Caco-2 (cell line): ENCODE results near the gene C22orf39. TPM values are rescaled to one million over a fixed set of nuclear protein-coding genes. Genes with fewer than 3 reads are reported as not detected.

Source experiments
- BruUV-seq: library from RNA; stranded (reverse); fragments of 400-500 nt; replicated peaks from 2 replicates; lab custom pipeline; 2021; lab: Mats Ljungman, UMichigan
- CTCF ChIA-PET: fragments of 300-600 bp; sonication (Branson Sonifier 250); formaldehyde crosslinking; loops from one replicate; lab custom pipeline; 2022; ENCODE audit warnings: antibody characterized with exemption; lab: Charles Lee
- POLR2A ChIA-PET: fragments of 300-600 bp; sonication (Branson Sonifier 250); formaldehyde crosslinking; loops from one replicate; lab custom pipeline; 2022; ENCODE audit warnings: antibody characterized with exemption; lab: Charles Lee
- DNase-seq, 2 experiments: peaks; one replicate each; pipeline versions ENCODE4 v3.0.0 to v3.0.0-alpha.2; 2020 to 2022
- H3K27me3 ChIP-seq: replicated peaks from 2 replicates; pipeline ENCODE4 v1.6.0; 2011; ENCODE audit warnings: low read length; ENCODE audit not compliant: control insufficient read depth, insufficient read depth
- H3K36me3 ChIP-seq: 2 replicates; pipeline ENCODE4 v1.5.1; 2011; ENCODE audit warnings: low read length; ENCODE audit not compliant: control insufficient read depth, insufficient read depth
- H3K4me1 ChIP-seq: fragments of 250-450 bp; sonication (Bioruptor Pico); 2 replicates; pipeline ENCODE4 v1.5.1; 2020; ENCODE audit warnings: mild to moderate bottlenecking
- H3K4me3 ChIP-seq: 2 replicates; pipeline ENCODE4 v1.5.1; 2011; ENCODE audit warnings: low read depth, mild to moderate bottlenecking, control low read depth, low read length
- H3K9me3 ChIP-seq: fragments of 250-450 bp; sonication (Bioruptor Pico); 2 replicates; pipeline ENCODE4 v1.5.1; 2020; ENCODE audit warnings: mild to moderate bottlenecking, moderate library complexity
- H3K27ac Mint-ChIP-seq: one replicate; pipeline ENCODE4 v1.8.0; 2022; ENCODE audit warnings: mixed read lengths; ENCODE audit not compliant: unreplicated experiment
- H3K27me3 Mint-ChIP-seq: one replicate; pipeline ENCODE4 v1.8.0; 2022; ENCODE audit warnings: mixed read lengths; ENCODE audit not compliant: insufficient read depth, unreplicated experiment
- H3K36me3 Mint-ChIP-seq: one replicate; pipeline ENCODE4 v1.8.0; 2022; ENCODE audit warnings: mild to moderate bottlenecking, mixed read lengths; ENCODE audit not compliant: insufficient read depth, unreplicated experiment
- H3K4me1 Mint-ChIP-seq: one replicate; pipeline ENCODE4 v1.8.0; 2022; ENCODE audit warnings: low read depth, mixed read lengths; ENCODE audit not compliant: unreplicated experiment
- H3K4me3 Mint-ChIP-seq: one replicate; pipeline ENCODE4 v1.8.0; 2022; ENCODE audit warnings: mild to moderate bottlenecking, moderate library complexity, mixed read lengths; ENCODE audit not compliant: unreplicated experiment
- H3K9me3 Mint-ChIP-seq: one replicate; pipeline ENCODE4 v1.8.0; 2022; ENCODE audit warnings: mixed read lengths; ENCODE audit not compliant: unreplicated experiment
- CTCF ChIP-seq, 2 experiments: fragments of 200-600 bp in 1 of 2; IDR thresholded peaks; 1 replicate in 1 of 2; 2 replicates in 1 of 2; pipeline versions ENCODE4 v1.5.1 to v1.8.0; 2011 to 2022; ENCODE audit warnings: antibody characterized with exemption in 1 of 2, control low read depth in 1 of 2, inconsistent platforms in 1 of 2, low read depth in 1 of 2, low read length in 1 of 2, mild to moderate bottlenecking in 1 of 2, moderate library complexity in 1 of 2; ENCODE audit not compliant: insufficient read depth in 1 of 2, severe bottlenecking in 1 of 2, unreplicated experiment in 1 of 2
- intact Hi-C: fragments of 100-400 bp; cut with micrococcal nuclease; formaldehyde crosslinking; loops from one replicate; pipeline ENCODE4 v1.10.0; 2022; ENCODE audit not compliant: unreplicated experiment
- total RNA-seq: library from RNA; stranded (reverse); gene quantifications from 2 replicates; pipeline ENCODE4 v1.2.3, GENCODE V29; 2022

The C22orf39 gene
- total RNA-seq, 1 experiment from 2014 or later = 36.1 TPM

GRCh38 chr22:19464546-19464945 is 17.0 kb upstream of the C22orf39 start:
- no peaks in the 10 kb centered on the region for H3K4me1 ChIP-seq
- BruUV-seq = no TSS peak
- POLR2A ChIA-PET = no interaction called here
- H3K36me3 Mint-ChIP-seq = peaks cover 54% of the 10 kb centered on the region
- H3K27me3 Mint-ChIP-seq = no peaks in the 10 kb centered on the region
- no peaks in the 10 kb centered on the region for H3K4me1 Mint-ChIP-seq
- no peak for TF ChIP-seq CTCF (IDR thresholded peaks at IDR 0.05; ENCODE audit: insufficient read depth in 1 of 2, low read depth in 1 of 2, low read length in 1 of 2, severe bottlenecking in 1 of 2, unreplicated experiment in 1 of 2)
- no peaks in the 10 kb centered on the region for H3K9me3 ChIP-seq
- no peaks in the 10 kb centered on the region for H3K9me3 Mint-ChIP-seq
- no peak for DNase-seq
- no peak overlapping the region for H3K4me3 Mint-ChIP-seq
- intact Hi-C loops = no loop called here
- peaks cover 6% of the 10 kb centered on the region for H3K36me3 ChIP-seq
- CTCF ChIA-PET = no interaction called here
- H3K4me3 ChIP-seq = no peak overlapping the region
- no peaks in the 10 kb centered on the region for H3K27me3 ChIP-seq
- H3K27ac Mint-ChIP-seq = no peak overlapping the region

- no peak for TF ChIP-seq CTCF (IDR thresholded peaks at IDR 0.05; ENCODE audit: insufficient read depth in 1 of 2, low read depth in 1 of 2, low read length in 1 of 2, severe bottlenecking in 1 of 2, unreplicated experiment in 1 of 2)
- DNase-seq = no peak
- H3K9me3 ChIP-seq = no peaks in the 10 kb centered on the region
- Mint-ChIP-seq H3K27ac (no peak overlapping the region), H3K36me3 (peaks cover 60% of the 10 kb centered on the region), H3K9me3 (no peaks in the 10 kb centered on the region), H3K4me3 (no peak overlapping the region), H3K4me1 (no peaks in the 10 kb centered on the region), H3K27me3 (no peaks in the 10 kb centered on the region)
- CTCF ChIA-PET = no interaction called here
- intact Hi-C loops = no loop called here
- H3K4me3 ChIP-seq = no peak overlapping the region
- H3K4me1 ChIP-seq = no peaks in the 10 kb centered on the region
- BruUV-seq = no TSS peak
- H3K27me3 ChIP-seq = no peaks in the 10 kb centered on the region
- POLR2A ChIA-PET = interaction anchor here (0.6 kb wide), 1 partner anchor 87 kb away, joined by 4 read pairs; no protein-coding TSS in a partner anchor
- peaks cover 4% of the 10 kb centered on the region for H3K36me3 ChIP-seq
These were observed 16.3 kb upstream of the C22orf39 start for GRCh38 chr22:19463491-19464469.

GRCh38 chr22:19463008-19463407 is 15.5 kb upstream of the C22orf39 start:
- Mint-ChIP-seq H3K4me1 (no peaks in the 10 kb centered on the region), H3K4me3 (no peak overlapping the region), H3K9me3 (no peaks in the 10 kb centered on the region), H3K27ac (no peak overlapping the region), H3K27me3 (no peaks in the 10 kb centered on the region), H3K36me3 (peaks cover 57% of the 10 kb centered on the region)
- no peaks in the 10 kb centered on the region for H3K4me1 ChIP-seq
- no peaks in the 10 kb centered on the region for H3K27me3 ChIP-seq
- BruUV-seq = TSS peak; percentile 8
- peaks cover 4% of the 10 kb centered on the region for H3K36me3 ChIP-seq
- H3K4me3 ChIP-seq = no peak overlapping the region
- DNase-seq = no peak
- intact Hi-C loops = no loop called here
- no peaks in the 10 kb centered on the region for H3K9me3 ChIP-seq
- ChIA-PET POLR2A (no interaction called here), CTCF (no interaction called here)
- TF ChIP-seq CTCF (IDR thresholded peaks at IDR 0.05; ENCODE audit: insufficient read depth in 1 of 2, low read depth in 1 of 2, low read length in 1 of 2, severe bottlenecking in 1 of 2, unreplicated experiment in 1 of 2) = no peak
